ENCODE results near the gene SLC17A7. TPM values are rescaled to one million over a fixed set of nuclear protein-coding genes. Genes with fewer than 3 reads are reported as not detected.

SLC17A7 gene
- total RNA-seq, 2 experiments from 2014 or later: 0.16 TPM; not detected in 1

GRCh38 chr19:49415810-49416200 is 25.5 kb downstream of the SLC17A7 start:
- H3K4me3 Mint-ChIP-seq: no peak overlapping the region
- CTCF ChIA-PET: no interaction called here
- peaks cover 40% of the 10 kb centered on the region for H3K27me3 Mint-ChIP-seq (ENCODE audit: low read depth)
- no peak overlapping the region for H3K27ac Mint-ChIP-seq
- POLR2A ChIA-PET: no interaction called here
- H3K4me1 Mint-ChIP-seq (ENCODE audit: low read depth): peaks cover 22% of the 10 kb centered on the region
- no peaks in the 10 kb centered on the region for H3K36me3 Mint-ChIP-seq (ENCODE audit: low read depth)
- ATAC-seq: no peak
- no peak for DNase-seq
- no peaks in the 10 kb centered on the region for H3K9me3 Mint-ChIP-seq (ENCODE audit: insufficient read depth)

GRCh38 chr19:49415102-49415809 is 26.1 kb downstream of the SLC17A7 start:
- Mint-ChIP-seq H3K36me3 (ENCODE audit: low read depth) (no peaks in the 10 kb centered on the region), H3K9me3 (ENCODE audit: insufficient read depth) (no peaks in the 10 kb centered on the region), H3K4me3 (no peak overlapping the region), H3K4me1 (ENCODE audit: low read depth) (peaks cover 21% of the 10 kb centered on the region), H3K27me3 (ENCODE audit: low read depth) (peaks cover 34% of the 10 kb centered on the region), H3K27ac (no peak overlapping the region)
- ATAC-seq (no peak), DNase-seq (no peak)
- ChIA-PET POLR2A (no interaction called here), CTCF (no interaction called here)

GRCh38 chr19:49414256-49414655 is 27.1 kb downstream of the SLC17A7 start:
- no peaks in the 10 kb centered on the region for H3K9me3 Mint-ChIP-seq (ENCODE audit: insufficient read depth)
- ChIA-PET CTCF (no interaction called here), POLR2A (no interaction called here)
- H3K27me3 Mint-ChIP-seq (ENCODE audit: low read depth): peaks cover 24% of the 10 kb centered on the region
- H3K36me3 Mint-ChIP-seq (ENCODE audit: low read depth): no peaks in the 10 kb centered on the region
- DNase-seq: no peak
- H3K4me3 Mint-ChIP-seq: no peak overlapping the region
- ATAC-seq: no peak
- no peak overlapping the region for H3K27ac Mint-ChIP-seq
- peaks cover 31% of the 10 kb centered on the region for H3K4me1 Mint-ChIP-seq (ENCODE audit: low read depth)

GRCh38 chr19:49413348-49413747 is 28.0 kb downstream of the SLC17A7 start:
- H3K4me1 Mint-ChIP-seq (ENCODE audit: low read depth): peaks cover 40% of the 10 kb centered on the region
- POLR2A ChIA-PET: no interaction called here
- no peak overlapping the region for H3K27ac Mint-ChIP-seq
- DNase-seq (no peak), ATAC-seq (no peak)
- no peaks in the 10 kb centered on the region for H3K36me3 Mint-ChIP-seq (ENCODE audit: low read depth)
- H3K9me3 Mint-ChIP-seq (ENCODE audit: insufficient read depth): no peaks in the 10 kb centered on the region
- peaks cover 16% of the 10 kb centered on the region for H3K27me3 Mint-ChIP-seq (ENCODE audit: low read depth)
- H3K4me3 Mint-ChIP-seq: no peak overlapping the region
- CTCF ChIA-PET: interaction anchor here (1.1 to 8.6 kb wide), 2 partner anchors 9 to 22 kb away, joined by 3 to 52 read pairs; no protein-coding TSS in a partner anchor

- POLR2A ChIA-PET: no interaction called here
- Mint-ChIP-seq H3K4me3 (no peak overlapping the region), H3K36me3 (ENCODE audit: low read depth) (no peaks in the 10 kb centered on the region), H3K9me3 (ENCODE audit: insufficient read depth) (no peaks in the 10 kb centered on the region), H3K27ac (peak overlapping the region; percentile 47), H3K4me1 (ENCODE audit: low read depth) (peaks cover 54% of the 10 kb centered on the region), H3K27me3 (ENCODE audit: low read depth) (peaks cover 6% of the 10 kb centered on the region)
- DNase-seq: no peak
- CTCF ChIA-PET: interaction anchor here (0.7 to 8.6 kb wide), 7 partner anchors 11 to 656 kb away, joined by 3 to 52 read pairs (median 5); partner anchors contain the start of genes GFY and PTH2
- no peak for ATAC-seq
Measured at GRCh38 chr19:49411681-49412326, 29.5 kb downstream of the SLC17A7 start.

- POLR2A ChIA-PET: interaction anchor here (0.6 to 1.4 kb wide), 8 partner anchors 12 to 1315 kb away, joined by 3 to 5 read pairs (median 3); partner anchors contain the start of gene ALDH16A1
- Mint-ChIP-seq H3K36me3 (ENCODE audit: low read depth) (no peaks in the 10 kb centered on the region), H3K4me3 (peak overlapping the region; percentile 30), H3K27me3 (ENCODE audit: low read depth) (peaks cover 3% of the 10 kb centered on the region), H3K27ac (peak overlapping the region; percentile 84), H3K9me3 (ENCODE audit: insufficient read depth) (no peaks in the 10 kb centered on the region), H3K4me1 (ENCODE audit: low read depth) (peaks cover 58% of the 10 kb centered on the region)
- DNase-seq: peak; percentile 61
- CTCF ChIA-PET: interaction anchor here (0.7 to 8.6 kb wide), 7 partner anchors 13 to 211 kb away, joined by 3 to 52 read pairs (median 4); partner anchors contain the start of gene GFY
- ATAC-seq: peak; percentile 74
Measured at GRCh38 chr19:49409441-49410029, 31.8 kb downstream of the SLC17A7 start.

GRCh38 chr19:49408816-49409440 is 32.4 kb downstream of the SLC17A7 start:
- Mint-ChIP-seq H3K9me3 (ENCODE audit: insufficient read depth) (no peaks in the 10 kb centered on the region), H3K27me3 (ENCODE audit: low read depth) (peaks cover 3% of the 10 kb centered on the region), H3K27ac (peak overlapping the region; percentile 84), H3K36me3 (ENCODE audit: low read depth) (no peaks in the 10 kb centered on the region), H3K4me3 (peak overlapping the region; percentile 30), H3K4me1 (ENCODE audit: low read depth) (peaks cover 58% of the 10 kb centered on the region)
- ChIA-PET POLR2A (interaction anchor here (0.6 to 1.4 kb wide), 7 partner anchors 15 to 1316 kb away, joined by 3 to 5 read pairs (median 3); partner anchors contain the start of gene ALDH16A1), CTCF (interaction anchor here (1.0 to 8.6 kb wide), 6 partner anchors 13 to 210 kb away, joined by 3 to 52 read pairs (median 5); partner anchors contain the start of gene GFY)
- no peak for ATAC-seq
- no peak for DNase-seq

GRCh38 chr19:49407482-49408015 is 33.8 kb downstream of the SLC17A7 start:
- Mint-ChIP-seq H3K9me3 (ENCODE audit: insufficient read depth) (no peaks in the 10 kb centered on the region), H3K4me1 (ENCODE audit: low read depth) (peaks cover 63% of the 10 kb centered on the region), H3K4me3 (no peak overlapping the region), H3K36me3 (ENCODE audit: low read depth) (no peaks in the 10 kb centered on the region), H3K27me3 (ENCODE audit: low read depth) (peaks cover 3% of the 10 kb centered on the region), H3K27ac (peak overlapping the region; percentile 1)
- ChIA-PET POLR2A (no interaction called here), CTCF (interaction anchor here (8.6 kb wide), 1 partner anchor 16 kb away, joined by 52 read pairs; no protein-coding TSS in a partner anchor)
- ATAC-seq (no peak), DNase-seq (no peak)

- DNase-seq (no peak), ATAC-seq (no peak)
- POLR2A ChIA-PET: no interaction called here
- Mint-ChIP-seq H3K27ac (no peak overlapping the region), H3K9me3 (ENCODE audit: insufficient read depth) (no peaks in the 10 kb centered on the region), H3K36me3 (ENCODE audit: low read depth) (no peaks in the 10 kb centered on the region), H3K4me3 (no peak overlapping the region), H3K4me1 (ENCODE audit: low read depth) (peaks cover 59% of the 10 kb centered on the region), H3K27me3 (ENCODE audit: low read depth) (no peaks in the 10 kb centered on the region)
- CTCF ChIA-PET: interaction anchor here (1.2 to 8.6 kb wide), 3 partner anchors 14 to 18 kb away, joined by 4 to 52 read pairs (median 4); partner anchors contain the start of gene GFY
Measured at GRCh38 chr19:49407079-49407478, 34.2 kb downstream of the SLC17A7 start.

- H3K27ac Mint-ChIP-seq: no peak overlapping the region
- ATAC-seq (no peak), DNase-seq (no peak)
- H3K4me3 Mint-ChIP-seq: no peak overlapping the region
- CTCF ChIA-PET: interaction anchor here (1.0 to 2.2 kb wide), 3 partner anchors 12 to 67 kb away, joined by 3 to 10 read pairs (median 6); no protein-coding TSS in a partner anchor
- no peaks in the 10 kb centered on the region for H3K36me3 Mint-ChIP-seq (ENCODE audit: low read depth)
- H3K9me3 Mint-ChIP-seq (ENCODE audit: insufficient read depth): no peaks in the 10 kb centered on the region
- H3K27me3 Mint-ChIP-seq (ENCODE audit: low read depth): peaks cover under 1% of the 10 kb centered on the region
- H3K4me1 Mint-ChIP-seq (ENCODE audit: low read depth): peaks cover 30% of the 10 kb centered on the region
- POLR2A ChIA-PET: no interaction called here
Measured at GRCh38 chr19:49403404-49404187, 37.7 kb downstream of the SLC17A7 start.

GRCh38 chr19:49400029-49400428 is 41.3 kb downstream of the SLC17A7 start:
- CTCF ChIA-PET: interaction anchor here (1.5 kb wide), 1 partner anchor 74 kb away, joined by 3 read pairs; no protein-coding TSS in a partner anchor
- Mint-ChIP-seq H3K4me3 (no peak overlapping the region), H3K36me3 (ENCODE audit: low read depth) (no peaks in the 10 kb centered on the region), H3K9me3 (ENCODE audit: insufficient read depth) (no peaks in the 10 kb centered on the region), H3K27ac (no peak overlapping the region), H3K4me1 (ENCODE audit: low read depth) (peaks cover 17% of the 10 kb centered on the region), H3K27me3 (ENCODE audit: low read depth) (peaks cover 8% of the 10 kb centered on the region)
- DNase-seq (no peak), ATAC-seq (no peak)
- POLR2A ChIA-PET: no interaction called here
